ENCODE results near the gene ZC3H11A. TPM values are rescaled to one million over a fixed set of nuclear protein-coding genes. Genes with fewer than 3 reads are reported as not detected.

ZC3H11A gene
- total and polyA plus RNA-seq, 2 of the 4 experiments (the other 2 are of a cell fraction) = 52.1 to 66.5 TPM

- Histone ChIP-seq H3K79me1 (ENCODE audit: low read depth in 1 of 2, low read length in 2 of 2) (no peaks in the 10 kb centered on the region; a peak in 1 of 4 replicates), H2AK9ac (replicated peaks; ENCODE audit: low read depth, low read length, poor library complexity) (no peak overlapping the region), H3K27me3 (ENCODE audit: control insufficient read depth, insufficient read depth, low read length) (no peaks in the 10 kb centered on the region), H3K23ac (ENCODE audit: low read depth, low read length) (no peak overlapping the region), H2BK120ac (ENCODE audit: low read depth, low read length) (no peak overlapping the region), H3K18ac (ENCODE audit: low read depth, low read length) (no peak overlapping the region), H3K14ac (replicated peaks; ENCODE audit: low read depth, low read length) (no peak overlapping the region), H3K4ac (ENCODE audit: low read depth, low read length) (no peak overlapping the region), H4K20me1 (ENCODE audit: insufficient read depth, low read length) (no peaks in the 10 kb centered on the region), H3K4me2 (ENCODE audit: low read depth, low read length) (no peak overlapping the region), H3K9ac (ENCODE audit: low read depth, low read length) (no peak overlapping the region), H3K9me3 (ENCODE audit: control insufficient read depth, insufficient read depth, low read length) (peaks cover 2% of the 10 kb centered on the region; the same call in 1 of the 2 replicates), H3K9me1 (ENCODE audit: insufficient read depth, low read length) (no peaks in the 10 kb centered on the region), H3K56ac (ENCODE audit: extremely low read depth, insufficient read depth, low read length) (no peak overlapping the region), H2AK5ac (ENCODE audit: low read depth, low read length) (no peak overlapping the region), H4K91ac (ENCODE audit: insufficient read depth, low read depth, low read length) (no peak overlapping the region), H2BK20ac (ENCODE audit: low read depth, low read length) (no peak overlapping the region), H2AFZ (replicated peaks; ENCODE audit: low read length, poor library complexity) (peak overlapping the region; percentile 65), H4K8ac (ENCODE audit: low read depth in 2 of 2, low read length in 2 of 2) (no peak overlapping the region), H3K36me3 (ENCODE audit: control insufficient read depth, insufficient read depth, low read length) (no peaks in the 10 kb centered on the region), H2BK5ac (ENCODE audit: low read depth, low read length, poor library complexity, severe bottlenecking) (no peak overlapping the region), H2BK15ac (ENCODE audit: low read depth, low read length) (no peak overlapping the region), H3K4me1 (ENCODE audit: control insufficient read depth, insufficient read depth, low read length) (no peaks in the 10 kb centered on the region), H3K27ac (ENCODE audit: insufficient read depth, low read length) (no peak overlapping the region), H4K5ac (ENCODE audit: low read depth, low read length) (no peak overlapping the region), H3K4me3 (ENCODE audit: insufficient read depth, low read depth, low read length) (no peak overlapping the region)
- DNase-seq = no peak
- in situ Hi-C loops (cut with MboI; ENCODE audit: low sequenced_read_pairs) = no loop called here
- WGBS, 2 experiments (ENCODE audit: extremely low coverage in 2 of 2, insufficient read length in 1 of 2) = no CpG with 5 or more reads among the region's 3 CpGs
- no peak for ATAC-seq (ENCODE audit: low read depth)
- ChIA-PET CTCF (no interaction called here), POLR2A (ENCODE audit: unreplicated experiment) (no interaction called here)
- intact Hi-C loops (cut with micrococcal nuclease) = no loop called here
- dilution Hi-C loops (cut with HindIII; ENCODE audit: low sequenced_read_pairs, unreplicated experiment) = no loop called here
- TF ChIP-seq MAZ (IDR thresholded peaks at IDR 0.05; ENCODE audit: borderline replicate concordance, low read depth, low read length) = no peak
- TF ChIP-seq, protein P1, sequence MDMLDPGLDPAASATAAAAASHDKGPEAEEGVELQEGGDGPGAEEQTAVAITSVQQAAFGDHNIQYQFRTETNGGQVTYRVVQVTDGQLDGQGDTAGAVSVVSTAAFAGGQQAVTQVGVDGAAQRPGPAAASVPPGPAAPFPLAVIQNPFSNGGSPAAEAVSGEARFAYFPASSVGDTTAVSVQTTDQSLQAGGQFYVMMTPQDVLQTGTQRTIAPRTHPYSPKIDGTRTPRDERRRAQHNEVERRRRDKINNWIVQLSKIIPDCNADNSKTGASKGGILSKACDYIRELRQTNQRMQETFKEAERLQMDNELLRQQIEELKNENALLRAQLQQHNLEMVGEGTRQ (IDR thresholded peaks at IDR 0.05; ENCODE audit: low read depth, low read length) = no peak
- no peak for TF ChIP-seq CEBPB (IDR thresholded peaks at IDR 0.05; ENCODE audit: low read depth, low read length)
- no peak for TF ChIP-seq CTCF (conservative IDR thresholded peaks at IDR 0.05; ENCODE audit: low read depth, low read length)
- TF ChIP-seq POLR2A (IDR thresholded peaks at IDR 0.05; ENCODE audit: low read depth, low read length) = no peak
- no peak for TF ChIP-seq MXI1 (IDR thresholded peaks at IDR 0.05; ENCODE audit: borderline replicate concordance, low read depth, low read length)
- TF ChIP-seq BHLHE40 (IDR thresholded peaks at IDR 0.05; ENCODE audit: low read depth, low read length) = no peak
- no peak for TF ChIP-seq MAFK (IDR thresholded peaks at IDR 0.05; ENCODE audit: low read depth, low read length)
- no peak for TF ChIP-seq CHD1 (IDR thresholded peaks at IDR 0.05; ENCODE audit: low read depth, low read length)
- no peak for TF ChIP-seq SMC3 (IDR thresholded peaks at IDR 0.05; ENCODE audit: low read depth, low read length)
- TF ChIP-seq NFE2L2 (IDR thresholded peaks at IDR 0.05; ENCODE audit: low read depth, low read length) = no peak
- TF ChIP-seq ELK1 (IDR thresholded peaks at IDR 0.05; ENCODE audit: borderline replicate concordance, low read depth, low read length) = no peak
- no TSS peak for BruUV-seq (replicated peaks)
Observed at GRCh38 chr1:203789966-203790365, 5.5 kb upstream of the ZC3H11A start.
